Tibial nerve (tissue), 4 donors: Measurements from ENCODE around the gene ZFAND2A. TPM values are rescaled to one million over a fixed set of nuclear protein-coding genes. Genes with fewer than 3 reads are reported as not detected.

ENCODE experiments used
- DNase-seq, 2 donors: peaks; one replicate each; pipeline ENCODE4 v3.0.0-alpha.2; 2019; ENCODE audit warnings: low spot score in 2 of 2
- H3K27ac ChIP-seq, 4 donors: fragments of 200-600 bp; sonication (generic) in 3 of 4; one replicate each; pipeline ENCODE4 v1.5.1; 2017 to 2019; ENCODE audit warnings: mild to moderate bottlenecking in 1 of 4
- H3K27me3 ChIP-seq, 2 donors: fragments of 200-600 bp; sonication (generic) in 1 of 2; one replicate each; pipeline versions ENCODE4 v1.5.1 to v1.6.0; 2017 to 2019
- H3K36me3 ChIP-seq, 3 donors: fragments of 200-600 bp; sonication (generic); one replicate each; pipeline ENCODE4 v1.5.1; 2018 to 2019
- H3K4me1 ChIP-seq, 4 donors: fragments of 200-600 bp; sonication (generic) in 3 of 4; one replicate each; pipeline ENCODE4 v1.5.1; 2017 to 2019
- H3K4me3 ChIP-seq, 4 donors: fragments of 200-600 bp; sonication (generic) in 3 of 4; one replicate each; pipeline ENCODE4 v1.5.1; 2017 to 2019; ENCODE audit warnings: mild to moderate bottlenecking in 1 of 4, moderate library complexity in 1 of 4
- H3K9me3 ChIP-seq, 4 donors: fragments of 200-600 bp; sonication (generic) in 3 of 4; one replicate each; pipeline ENCODE4 v1.5.1; 2017 to 2019
- CTCF ChIP-seq, 5 experiments: fragments of 200-600 bp in 3 of 5; fragments of 450-650 bp in 2 of 5; sonication (generic) in 3 of 5; IDR thresholded peaks; one replicate each; pipeline ENCODE4 v1.5.1; 2016 to 2019; ENCODE audit warnings: antibody characterized with exemption in 5 of 5, mild to moderate bottlenecking in 3 of 5, moderate library complexity in 2 of 5
- EP300 ChIP-seq, 2 donors: sonication (generic); formaldehyde crosslinking; IDR thresholded peaks; one replicate each; pipeline ENCODE4 v1.6.1; 2017; ENCODE audit warnings: antibody characterized with exemption in 2 of 2, mild to moderate bottlenecking in 1 of 2
- POLR2A ChIP-seq, 2 donors: fragments of 450-650 bp; IDR thresholded peaks; one replicate each; pipeline ENCODE4 v1.6.1; 2017; ENCODE audit warnings: antibody characterized with exemption in 2 of 2, mild to moderate bottlenecking in 2 of 2, moderate library complexity in 2 of 2
- WGBS, 2 donors: methylation state at CpG; one replicate each; pipeline ENCODE4 v1.1.5; 2018; 5-methylcytosine and 5-hydroxymethylcytosine counted together
- total RNA-seq, 4 donors: library from RNA; depleted of rRNA; stranded (reverse); fragments of >200 nt; gene quantifications; one replicate each; pipeline ENCODE4 v1.1.0, GENCODE V29; 2016

ZFAND2A gene
- total RNA-seq, 4 donors from 2014 or later, result 29.7 to 36.8 (median 33.7) TPM

GRCh38 chr7:1106793-1107421 is 53.1 kb downstream of the ZFAND2A start:
- 76 to 77% methylated on average over 20 of the region's 20 CpGs for WGBS, 2 donors
- H3K27ac ChIP-seq, result no peak overlapping the region
- TF ChIP-seq CTCF (IDR thresholded peaks at IDR 0.05), result no peak

GRCh38 chr7:1106063-1106792 is 53.8 kb downstream of the ZFAND2A start:
- H3K9me3 ChIP-seq, result no peaks in the 10 kb centered on the region
- no peak overlapping the region for H3K4me3 ChIP-seq
- H3K36me3 ChIP-seq, result no peaks in the 10 kb centered on the region
- TF ChIP-seq CTCF (IDR thresholded peaks at IDR 0.05) (no peak), EP300 (IDR thresholded peaks at IDR 0.05) (no peak), POLR2A (IDR thresholded peaks at IDR 0.05) (no peak)
- 80 to 83% methylated on average over 27 of the region's 27 CpGs for WGBS, 2 donors
- H3K27ac ChIP-seq, result no peak overlapping the region
- DNase-seq, result no peak
- H3K27me3 ChIP-seq, result no peaks in the 10 kb centered on the region
- H3K4me1 ChIP-seq, result no peaks in the 10 kb centered on the region

More at GRCh38 chr7:1106793-1107421, 53.1 kb downstream of the ZFAND2A start:
- Histone ChIP-seq H3K4me3 (no peak overlapping the region), H3K27me3 (no peaks in the 10 kb centered on the region), H3K4me1 (no peaks in the 10 kb centered on the region), H3K9me3 (no peaks in the 10 kb centered on the region), H3K36me3 (no peaks in the 10 kb centered on the region)
- no peak for DNase-seq

- 89% methylated on average over 11 of the region's 11 CpGs for WGBS, 2 donors
- no peaks in the 10 kb centered on the region for H3K4me1 ChIP-seq
- no peak for DNase-seq
- no peaks in the 10 kb centered on the region for H3K27me3 ChIP-seq
- no peak overlapping the region for H3K27ac ChIP-seq
- no peak for TF ChIP-seq CTCF (IDR thresholded peaks at IDR 0.05)
- TF ChIP-seq POLR2A (IDR thresholded peaks at IDR 0.05), result no peak
- no peak for TF ChIP-seq EP300 (IDR thresholded peaks at IDR 0.05)
- no peaks in the 10 kb centered on the region for H3K9me3 ChIP-seq
- H3K4me3 ChIP-seq, result no peak overlapping the region
- peaks cover 0 to 7% (median 0%) of the 10 kb centered on the region in 3 donors for H3K36me3 ChIP-seq
Observed at GRCh38 chr7:1105189-1105588, 54.8 kb downstream of the ZFAND2A start.

GRCh38 chr7:1104516-1105179 is 55.3 kb downstream of the ZFAND2A start:
- Histone ChIP-seq H3K4me1 (no peaks in the 10 kb centered on the region), H3K4me3 (no peak overlapping the region), H3K36me3 (peaks cover 0 to 12% (median 0%) of the 10 kb centered on the region in 3 donors), H3K27me3 (no peaks in the 10 kb centered on the region), H3K9me3 (no peaks in the 10 kb centered on the region), H3K27ac (no peak overlapping the region)
- 63 to 71% methylated on average over 13 of the region's 13 CpGs for WGBS, 2 donors
- TF ChIP-seq CTCF (IDR thresholded peaks at IDR 0.05), result no peak
- no peak for TF ChIP-seq POLR2A (IDR thresholded peaks at IDR 0.05)
- no peak for TF ChIP-seq EP300 (IDR thresholded peaks at IDR 0.05)
- no peak for DNase-seq
